Measurements from ENCODE around the gene KIAA1671.
"Not testable (repeated sequence)": the region's sequence is repeated elsewhere in the genome, so short reads cannot be mapped to it uniquely, and the experiment has no call there.

Gene KIAA1671

DNA sequence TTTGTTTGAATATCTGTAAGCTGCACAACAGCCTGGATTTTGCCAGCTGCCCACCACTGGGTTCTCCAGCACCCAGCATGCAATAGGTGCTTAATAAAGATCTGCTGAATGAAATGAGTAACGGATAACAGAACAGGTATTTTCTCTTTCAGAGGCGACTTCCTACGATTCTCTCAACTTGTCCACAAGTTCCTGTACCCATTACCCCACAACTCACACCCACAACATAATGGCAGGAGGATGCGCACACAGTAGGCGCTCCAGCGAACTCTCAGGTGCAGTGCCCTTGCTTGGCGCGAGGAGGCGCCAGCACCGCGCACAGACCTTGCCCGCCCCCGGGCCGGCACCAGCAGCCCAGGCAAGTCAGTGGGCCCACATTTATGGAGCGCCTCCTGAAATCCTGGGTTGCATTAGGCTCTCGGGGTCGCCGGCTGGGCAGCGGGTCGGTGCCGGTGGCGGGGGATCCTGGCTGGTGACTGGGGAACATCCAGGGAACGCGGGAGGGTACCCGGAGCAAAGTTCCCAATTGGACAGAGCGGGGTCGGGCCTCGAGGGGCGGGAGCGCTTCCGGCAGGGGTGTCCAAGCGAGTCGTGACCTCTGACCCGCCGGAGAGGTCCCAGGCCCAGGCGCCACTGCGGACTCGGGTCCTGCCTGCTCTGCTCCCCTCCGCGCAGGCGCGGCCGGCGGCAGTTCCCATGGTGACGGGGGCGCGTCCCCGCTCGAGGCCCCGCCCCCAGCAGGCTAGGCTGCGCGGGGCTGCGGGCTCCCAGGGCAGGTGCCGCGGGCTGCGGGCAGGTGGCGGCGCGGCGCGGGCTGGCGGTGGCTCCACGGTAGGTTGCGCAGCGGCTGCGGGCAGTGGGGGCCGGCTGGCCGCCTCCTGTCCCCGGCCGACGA lies at the start of gene KIAA1671:
KIAA1671 (plus strand) TSS at position 775 of the 895 bp plus-strand sequence. CDS start 75,284 bp downstream, outside the sequence.
- DNase-seq, result peak; percentile 95

DNA sequence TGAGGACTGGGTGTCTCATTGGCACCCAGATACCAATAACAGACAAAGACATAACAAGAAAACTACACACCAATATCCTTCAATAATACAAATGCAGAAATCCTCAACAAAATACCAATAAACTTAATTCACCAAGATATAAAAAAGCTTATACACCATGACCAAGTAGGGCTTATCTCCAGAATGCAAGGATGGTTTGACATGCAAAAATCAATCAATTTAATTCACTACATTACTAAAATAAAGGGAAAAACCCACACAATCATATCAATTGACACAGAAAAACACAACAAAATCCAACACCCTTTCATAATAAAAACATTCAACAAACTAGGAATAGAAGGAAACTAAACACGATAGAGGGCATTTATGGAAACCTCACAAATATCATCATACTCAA lies 46.6 kb upstream of the KIAA1671 start:
- peak; percentile 10 for DNase-seq

DNA sequence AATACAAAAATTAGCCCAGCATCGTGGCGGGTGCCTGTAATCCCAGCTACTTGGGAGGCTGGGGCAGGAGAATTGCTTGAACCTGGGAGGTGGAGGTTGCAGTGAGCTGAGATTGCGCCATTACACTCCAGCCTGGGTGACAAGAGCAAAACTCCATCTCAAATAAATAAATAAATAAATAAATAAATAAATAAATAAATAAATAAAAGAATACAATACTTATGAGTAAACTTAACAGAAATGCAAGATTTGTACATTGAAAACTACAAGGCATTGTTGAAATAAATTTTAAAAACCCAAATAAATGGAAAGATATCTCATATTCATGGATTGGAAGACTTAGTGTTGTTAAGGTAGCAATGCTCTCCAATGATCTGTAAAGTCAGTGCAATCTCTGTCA lies 45.4 kb upstream of the KIAA1671 start:
- not testable (repeated sequence) for DNase-seq

DNA sequence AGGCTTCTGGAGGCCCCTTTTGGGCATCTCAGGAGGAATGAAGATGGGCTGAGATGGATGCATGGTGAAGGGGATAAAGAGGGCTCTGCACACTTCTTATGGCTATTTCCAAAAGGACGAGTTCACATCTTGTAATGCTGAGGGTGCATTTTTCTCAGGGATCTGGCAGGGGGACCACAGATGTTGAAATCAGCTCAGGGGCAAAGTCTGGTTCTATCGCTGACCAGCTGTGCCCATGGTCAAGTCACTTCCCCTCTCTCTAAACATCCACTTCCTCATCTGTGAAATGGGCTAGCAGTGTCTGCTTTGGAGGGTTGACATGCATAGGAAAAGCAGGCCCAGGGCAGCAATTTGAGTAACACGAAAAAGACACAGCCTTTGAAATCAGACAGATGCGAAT lies 32.5 kb upstream of the KIAA1671 start:
- DNase-seq, result no peak

DNA sequence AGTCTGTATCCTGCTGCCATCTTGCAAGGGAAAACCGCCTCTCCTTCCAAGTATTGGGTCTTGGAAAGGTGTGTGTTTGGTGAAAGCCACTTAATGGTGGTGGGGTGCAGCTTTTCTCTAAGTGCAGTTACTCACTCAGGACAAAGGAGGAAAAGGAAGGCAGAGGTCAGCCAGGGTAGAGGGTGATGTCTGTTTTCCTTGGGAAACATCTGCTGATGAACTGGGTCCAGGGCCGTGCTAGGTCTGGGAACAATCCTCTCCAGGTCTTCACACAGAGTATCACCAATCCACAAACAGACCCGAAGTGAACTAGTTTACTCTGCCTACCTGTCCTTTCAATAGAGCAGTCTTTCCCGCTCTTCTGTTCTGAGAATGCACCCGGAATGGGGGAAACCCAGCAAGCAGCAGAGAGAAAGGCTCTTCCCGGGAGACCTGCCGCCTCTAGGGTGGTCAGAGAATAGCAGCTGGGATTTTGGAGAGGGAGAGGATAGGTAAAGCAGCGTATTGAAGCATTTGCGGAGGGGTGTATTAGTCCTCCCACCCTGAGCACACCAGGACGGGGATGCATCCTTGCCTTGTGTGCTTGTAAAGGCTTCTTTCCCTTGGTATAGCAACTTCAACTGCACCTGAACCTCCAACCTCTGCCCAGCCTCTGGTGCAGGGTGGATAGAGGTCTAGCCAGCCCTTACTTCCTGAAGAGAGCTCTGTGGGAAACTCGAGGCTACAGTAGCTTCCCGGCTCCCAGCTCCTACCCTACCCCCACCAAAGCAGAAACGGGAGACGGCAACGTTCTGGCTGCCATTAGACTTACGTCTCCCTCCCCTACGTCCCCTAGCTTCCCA lies 26.7 kb upstream of the KIAA1671 start:
- DNase-seq, result no peak

DNA sequence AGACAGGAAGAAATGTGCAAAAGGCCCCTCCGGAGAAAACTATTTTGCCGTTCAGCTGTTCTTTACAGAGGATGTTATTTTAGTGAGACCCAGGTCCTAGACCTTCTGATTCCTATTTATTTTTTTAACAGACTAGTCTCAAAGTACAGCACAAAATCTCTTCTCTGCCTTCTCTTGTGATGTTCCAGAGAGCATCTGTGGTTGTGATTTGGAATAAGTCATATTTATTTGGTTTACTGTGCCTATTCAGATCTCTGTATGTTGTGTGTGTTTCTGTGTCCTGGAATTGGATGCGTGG lies 26.1 kb upstream of the KIAA1671 start:
- no peak for DNase-seq

DNA sequence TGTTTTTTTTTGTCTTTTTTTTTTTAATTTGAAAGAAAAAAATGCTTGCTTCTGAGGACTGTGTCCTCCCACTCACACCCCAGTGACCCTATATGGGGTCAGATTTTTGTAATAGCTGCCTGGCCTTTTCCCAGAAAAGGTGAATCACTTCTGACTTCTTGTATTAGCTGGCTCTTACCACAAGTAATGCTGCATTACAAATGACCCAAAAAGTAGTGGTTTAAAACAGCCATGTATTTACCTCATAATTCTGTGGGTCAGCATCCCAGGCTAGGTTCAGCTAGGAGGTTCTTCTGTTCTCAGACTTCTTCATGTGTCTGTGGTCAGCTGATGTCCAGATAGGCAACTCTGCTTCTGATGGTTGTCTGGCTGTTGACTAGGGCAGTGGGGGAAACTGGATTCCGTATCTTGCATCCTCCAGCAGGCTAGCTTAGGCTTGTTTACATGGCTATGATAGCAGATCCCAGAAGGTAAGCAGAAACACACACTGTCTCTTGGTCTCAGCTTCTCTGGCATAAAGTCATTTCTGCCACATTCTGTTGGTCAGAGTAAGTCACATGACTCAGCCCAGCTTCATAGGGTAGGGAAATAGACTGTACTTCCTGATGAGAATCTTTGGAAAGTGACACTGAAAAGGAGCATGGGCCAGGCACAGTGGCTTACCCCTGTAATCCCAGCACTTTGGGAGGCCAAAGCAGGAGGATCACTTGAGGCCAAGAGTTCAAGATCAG lies 25.5 kb upstream of the KIAA1671 start:
- no peak for DNase-seq

DNA sequence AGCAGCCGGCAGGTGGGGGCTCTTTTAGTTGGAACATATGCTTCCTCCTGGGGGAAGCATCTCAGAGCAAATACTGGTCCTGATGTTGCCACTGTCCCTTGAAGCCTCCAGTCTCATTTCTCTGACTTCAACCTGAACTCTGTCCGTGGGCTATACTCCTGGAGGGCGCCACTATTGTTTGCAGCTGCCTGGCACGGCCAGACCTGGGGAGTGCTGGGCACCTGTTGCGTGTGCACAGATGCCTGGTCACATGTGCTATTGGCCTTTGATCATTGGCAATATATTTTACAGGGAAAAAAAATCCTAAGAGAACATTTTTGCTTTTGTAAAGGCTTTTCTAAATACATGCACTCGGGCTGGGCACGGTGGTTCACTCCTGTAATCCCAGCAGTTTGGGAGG lies 24.2 kb upstream of the KIAA1671 start:
- no peak for DNase-seq

DNA sequence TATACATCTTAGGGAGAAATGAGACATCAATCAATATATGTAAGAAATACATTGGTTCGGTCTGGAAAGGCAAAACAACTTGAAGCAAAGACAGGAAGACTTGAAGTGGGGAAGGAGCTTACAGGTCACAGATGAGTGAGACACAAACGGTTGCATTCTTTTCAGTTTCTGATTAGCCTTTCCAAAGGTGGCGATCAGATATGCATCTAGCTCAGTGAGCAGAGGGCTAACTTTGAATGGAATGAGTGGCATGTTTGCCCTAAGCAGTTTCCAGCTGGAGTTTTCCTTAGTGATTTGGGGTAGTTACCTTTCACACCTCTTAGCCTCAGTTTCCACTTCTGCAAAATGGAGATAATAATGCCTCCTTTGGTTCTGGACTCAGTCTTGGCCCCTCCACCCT lies 21.8 kb upstream of the KIAA1671 start:
- no peak for DNase-seq

DNA sequence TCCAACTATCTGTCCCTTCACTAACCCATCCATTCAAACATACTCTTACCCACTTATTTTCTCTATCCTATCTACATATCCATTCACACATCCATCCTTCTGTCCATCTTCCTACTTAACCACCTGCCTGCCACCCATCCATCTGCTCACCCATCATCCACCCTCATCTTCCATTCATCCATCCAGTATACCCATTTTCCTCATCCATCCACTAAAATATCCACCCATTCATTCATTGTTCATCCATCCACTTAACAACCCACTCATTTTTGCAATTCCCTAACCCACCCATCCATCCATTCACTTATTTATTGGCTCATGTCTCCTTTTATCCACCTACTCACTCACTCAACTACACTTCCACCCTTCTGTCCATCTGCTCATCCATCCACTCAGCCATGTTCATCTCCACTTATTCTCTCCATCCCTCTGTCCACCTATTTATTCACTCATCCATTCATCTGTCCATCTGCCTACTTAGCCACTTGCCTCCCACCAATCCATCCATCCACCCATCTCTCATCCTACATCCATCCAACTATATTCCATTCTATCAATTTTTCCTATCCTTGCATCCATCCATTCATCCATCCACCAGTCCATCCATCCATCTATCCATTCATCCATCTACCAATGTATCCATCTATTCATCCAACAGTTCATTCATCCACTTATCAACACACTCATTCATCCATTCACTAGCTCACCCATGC lies 16.6 kb upstream of the KIAA1671 start:
- DNase-seq, result no peak

DNA sequence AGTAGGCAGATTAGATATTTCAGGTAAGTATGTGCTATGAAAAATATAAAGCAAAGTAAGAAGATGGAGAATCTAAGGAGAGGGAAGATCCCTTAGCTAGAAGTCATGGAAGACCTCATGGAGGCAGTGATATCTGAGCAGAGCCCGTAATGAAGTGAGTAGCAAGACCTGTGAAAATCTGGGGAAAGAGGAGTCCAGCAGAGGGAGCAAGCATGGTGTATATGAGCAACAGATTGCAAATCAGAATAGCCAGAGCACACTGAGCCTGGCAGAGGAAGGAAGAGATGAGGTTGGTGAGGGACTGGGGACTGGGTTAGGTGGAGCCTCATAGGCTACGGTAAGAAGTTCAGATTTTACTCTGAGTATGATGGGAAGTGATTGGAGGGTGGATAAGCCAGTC lies 15.4 kb upstream of the KIAA1671 start:
- DNase-seq, result no peak

DNA sequence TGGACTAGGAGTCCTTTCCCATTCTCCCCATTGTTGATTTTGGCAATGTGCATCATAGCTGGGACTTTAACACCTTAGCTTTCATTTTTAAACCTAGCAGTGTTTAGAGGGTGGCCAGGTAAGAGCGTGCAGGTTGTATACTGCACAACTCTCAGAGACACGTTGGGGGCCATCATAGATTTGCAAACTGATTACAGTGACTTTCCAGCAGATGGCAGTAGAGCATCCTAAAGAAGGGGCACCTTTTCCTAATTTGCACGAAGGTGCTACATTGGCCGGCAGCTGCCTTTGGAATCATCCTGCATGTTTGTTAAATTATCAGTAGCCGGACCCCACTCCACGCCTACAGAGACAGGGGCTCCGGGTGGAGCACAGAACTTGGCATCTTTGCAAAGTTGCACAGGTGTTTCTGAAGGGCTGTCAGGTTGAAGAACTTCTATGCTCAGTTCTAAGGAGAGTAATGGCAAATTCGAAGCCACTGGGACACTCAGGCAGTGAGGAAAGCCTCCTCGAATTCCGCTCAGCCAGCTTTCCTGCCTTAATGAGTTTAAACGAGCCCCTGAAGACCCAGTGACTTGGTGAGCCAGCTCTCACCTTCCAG lies 13.7 kb upstream of the KIAA1671 start:
- DNase-seq, result peak; percentile 73

DNA sequence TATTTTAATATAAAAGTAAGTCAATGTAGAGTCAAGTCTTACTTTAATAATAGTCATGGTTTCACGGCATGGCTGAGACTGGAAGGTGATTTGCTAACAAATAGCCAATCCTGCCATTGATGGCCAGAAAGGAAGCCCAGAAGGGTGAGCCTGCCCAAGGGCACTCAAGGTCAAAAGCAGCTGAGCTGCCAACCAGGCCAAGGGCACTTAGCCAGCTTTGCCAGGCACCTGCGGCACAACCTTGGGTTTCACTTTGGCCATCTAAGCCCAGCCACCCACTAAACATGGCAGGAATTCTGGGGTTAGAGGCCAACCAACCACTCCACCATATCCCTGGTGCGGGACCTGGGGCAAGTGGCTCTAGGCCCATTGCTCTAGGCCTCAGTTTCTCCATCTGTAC lies 10.2 kb upstream of the KIAA1671 start:
- no peak for DNase-seq

DNA sequence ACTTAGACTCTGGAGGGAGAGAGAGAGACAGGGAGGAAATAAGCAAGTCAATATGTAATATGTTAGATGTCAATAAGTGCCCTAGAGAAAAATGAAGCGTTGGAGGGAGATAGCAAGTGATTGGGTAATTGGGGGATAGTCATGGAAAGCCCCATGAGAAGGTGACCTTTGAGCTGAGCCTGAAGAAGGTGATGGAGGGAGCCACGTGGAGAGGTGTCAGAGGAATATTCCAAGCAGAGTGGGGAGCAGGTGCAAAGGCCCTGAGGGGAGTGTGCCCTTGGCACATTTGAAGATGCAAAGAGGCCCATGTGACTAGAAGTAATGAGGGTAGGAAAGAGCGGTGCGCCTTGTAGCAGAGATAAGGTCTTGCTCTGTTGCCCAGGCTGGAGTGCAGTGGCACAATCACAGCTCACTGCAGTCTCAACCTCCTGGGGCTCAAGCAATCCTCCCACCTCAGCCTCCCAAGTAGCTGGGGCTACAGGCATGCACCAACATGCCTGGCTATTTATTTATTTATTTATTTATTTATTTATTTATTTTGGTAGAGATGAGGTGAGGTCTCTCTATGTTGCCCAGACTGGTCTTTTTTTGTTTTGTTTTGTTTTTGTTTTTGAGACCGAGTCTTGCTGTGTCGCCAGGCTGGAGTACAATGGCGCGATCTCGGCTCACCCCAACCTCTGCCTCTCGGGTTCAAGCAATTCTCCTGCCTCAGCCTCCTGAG lies 8.1 kb upstream of the KIAA1671 start:
- DNase-seq, result no peak

DNA sequence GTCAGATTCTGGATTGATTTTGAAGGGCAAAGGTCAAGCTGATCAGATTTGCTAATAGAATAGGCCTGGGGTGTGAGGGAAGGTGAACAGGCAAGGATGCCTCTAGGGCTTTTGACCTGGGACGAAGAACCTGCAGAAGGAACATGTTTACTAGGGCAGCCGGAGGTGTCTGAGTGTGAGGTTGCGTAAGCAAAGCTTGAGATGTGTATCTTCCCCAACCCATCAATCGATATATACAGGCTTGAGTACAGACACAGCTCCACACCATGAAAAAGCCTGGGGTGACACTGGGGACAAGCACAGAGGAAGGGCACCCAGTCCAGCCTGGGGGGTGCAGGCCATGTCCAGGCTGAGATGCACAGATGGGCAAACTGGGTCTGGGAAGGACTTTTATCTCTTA lies 7.1 kb upstream of the KIAA1671 start:
- DNase-seq, result no peak

DNA sequence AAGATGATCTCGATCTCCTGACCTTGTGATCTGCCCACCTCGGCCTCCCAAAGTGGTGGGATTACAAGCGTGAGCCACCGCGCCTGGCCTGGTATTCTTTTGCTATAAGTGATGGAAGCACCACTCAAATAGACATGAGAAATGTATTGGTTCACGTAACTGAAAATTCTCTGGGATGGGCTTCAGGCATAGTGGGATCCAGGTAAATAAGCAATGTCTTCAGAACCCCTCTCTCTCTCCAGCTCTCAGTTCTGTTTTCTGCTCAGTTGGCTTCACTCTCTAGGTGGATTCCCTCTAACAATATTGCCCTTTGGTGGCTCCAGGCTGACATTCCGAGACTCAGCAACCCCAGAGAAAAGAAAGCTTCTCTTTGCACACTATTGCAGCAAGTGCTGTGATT lies 5.1 kb upstream of the KIAA1671 start:
- no peak for DNase-seq

DNA sequence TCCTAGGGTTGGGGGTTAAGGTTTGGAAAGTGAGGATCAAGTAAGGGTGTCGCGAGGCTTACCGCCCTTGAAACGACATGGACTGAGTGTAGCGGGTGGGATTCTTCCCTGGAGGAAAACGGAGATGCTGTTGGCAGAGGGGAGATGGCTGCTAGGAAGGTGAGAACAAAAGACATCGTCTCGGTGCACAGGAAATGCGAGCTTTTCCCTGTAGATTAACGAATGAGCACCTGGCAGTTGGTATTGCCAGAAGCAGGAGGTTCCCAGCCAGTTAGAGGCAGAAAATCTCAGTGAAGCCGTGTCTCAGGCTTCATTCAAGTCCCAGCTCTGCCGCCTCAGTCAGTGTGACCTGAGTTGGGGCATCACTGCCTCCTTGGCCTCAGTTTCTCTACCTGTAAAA lies 4.6 kb upstream of the KIAA1671 start:
- DNase-seq, result no peak

DNA sequence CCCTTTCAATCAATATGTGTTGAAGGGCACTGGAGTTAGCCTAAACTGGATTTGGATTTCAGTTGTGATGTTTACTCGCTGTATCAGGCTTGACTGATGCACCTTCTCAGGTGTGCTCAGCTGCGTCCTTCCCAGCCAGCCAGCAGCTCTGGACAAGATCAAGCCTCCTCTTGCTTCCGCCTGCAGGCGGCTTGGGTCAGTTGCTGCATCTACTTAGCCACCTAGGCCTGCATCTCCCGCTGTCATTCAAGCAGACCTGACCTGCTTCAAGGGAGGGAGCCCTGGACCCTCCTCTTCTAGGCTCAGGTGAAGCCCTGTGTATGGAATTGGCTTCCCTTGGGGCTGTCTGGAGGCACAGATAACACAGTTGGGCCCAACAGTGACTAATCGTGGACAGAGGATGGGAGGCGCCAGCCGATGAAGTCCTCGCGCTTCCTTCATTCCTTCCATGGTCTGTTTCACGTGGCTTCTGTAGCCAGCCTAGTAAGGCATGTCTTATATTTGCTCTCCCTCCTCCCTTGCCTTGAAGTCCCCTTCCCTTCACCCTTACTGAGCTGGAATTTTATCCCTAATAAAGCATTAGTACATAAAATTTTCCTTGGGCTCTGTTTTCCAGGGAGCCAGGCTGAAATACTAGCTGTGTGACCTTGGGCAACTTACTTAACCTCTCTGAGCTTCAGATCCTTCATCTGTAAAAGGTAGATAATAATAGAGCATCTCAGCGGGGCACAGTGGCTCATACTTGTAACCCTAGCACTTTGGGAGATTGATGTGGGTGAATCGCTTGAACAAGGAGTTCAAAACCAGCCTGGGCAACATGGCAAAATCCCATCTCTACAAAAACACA lies 3.9 kb upstream of the KIAA1671 start:
- DNase-seq, result no peak

DNA sequence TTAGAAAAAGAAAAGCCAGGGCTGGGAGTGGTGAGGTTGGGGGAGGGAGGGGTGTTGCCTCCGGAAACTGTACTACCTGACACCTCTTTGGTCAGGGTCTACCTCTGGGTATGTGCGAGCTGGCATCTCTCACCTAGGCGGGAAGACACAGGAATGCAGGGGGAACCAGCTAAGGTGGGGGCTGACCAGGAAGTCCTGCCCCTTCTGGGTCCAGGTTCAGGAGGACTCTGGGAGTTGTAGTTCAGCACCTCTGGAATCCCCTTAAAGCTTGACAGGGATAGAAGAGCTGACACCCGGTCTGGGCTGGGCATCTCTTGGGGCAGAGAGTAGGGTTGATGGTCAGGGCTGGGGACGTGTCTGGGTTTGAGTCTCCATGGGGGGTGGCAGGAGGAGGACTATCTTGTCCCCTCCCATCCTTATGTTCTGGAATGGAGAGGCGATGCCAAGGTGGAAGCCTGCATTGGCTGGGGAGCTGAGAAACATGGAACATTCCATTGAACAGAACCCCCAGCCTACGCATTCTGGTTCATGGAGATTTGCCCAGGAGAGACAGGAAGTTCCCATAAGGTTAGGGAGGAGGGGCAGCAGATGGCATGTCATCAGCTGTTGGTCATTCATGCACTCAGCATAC lies 2.1 kb upstream of the KIAA1671 start:
- peak; percentile 17 for DNase-seq

DNA sequence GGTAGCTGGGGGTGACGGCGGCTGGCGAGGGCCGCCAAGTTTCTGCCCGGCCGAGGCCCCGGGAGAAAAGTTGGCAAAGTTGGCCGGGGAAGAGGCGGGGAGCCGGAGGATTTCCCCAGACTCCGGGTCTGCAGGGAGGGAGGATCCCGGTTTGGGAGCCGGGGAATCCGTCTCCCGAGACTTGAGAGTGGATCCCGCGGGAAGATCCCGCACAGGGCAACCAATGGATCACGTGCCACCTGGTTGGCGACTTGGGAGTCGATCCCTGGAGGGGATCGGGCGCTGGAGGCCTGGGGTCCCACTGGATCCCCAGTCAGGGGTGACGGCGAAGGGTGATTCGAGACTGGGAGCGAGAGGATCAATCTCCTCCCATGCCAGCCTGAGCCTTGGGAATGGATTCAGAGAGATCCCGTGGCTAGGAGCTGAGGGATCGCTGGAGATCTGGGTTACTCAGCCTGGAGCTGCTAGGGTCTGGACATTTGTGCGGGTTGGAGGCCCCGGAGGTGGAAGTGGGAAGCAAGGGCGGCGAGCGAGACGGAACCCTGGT lies 394 bp downstream of the KIAA1671 start:
- peak; percentile 79 for DNase-seq

Data from eye (tissue), 1 donor.